HG02885 (cell line): ENCODE data around the gene TREH.

ENCODE experiments used
- ATAC-seq: cut with Tn5 transposase; IDR thresholded peaks from one replicate; pipeline ENCODE4 v1.9.1; 2021; ENCODE audit warnings: mild to moderate bottlenecking; ENCODE audit not compliant: unreplicated experiment, poor library complexity

Gene TREH

GRCh38 chr11:118633979-118634378 lies 45.5 kb downstream of the TREH start:
- no peak for ATAC-seq

GRCh38 chr11:118633319-118633690 lies 46.1 kb downstream of the TREH start:
- ATAC-seq: no peak

- no peak for ATAC-seq
Measured at GRCh38 chr11:118632577-118633318, 46.7 kb downstream of the TREH start.

GRCh38 chr11:118631142-118631909 lies 48.1 kb downstream of the TREH start:
- no peak for ATAC-seq

GRCh38 chr11:118629761-118630661 lies 49.4 kb downstream of the TREH start:
- no peak for ATAC-seq

GRCh38 chr11:118628861-118629549 lies 50.4 kb downstream of the TREH start:
- no peak for ATAC-seq

- no peak for ATAC-seq
Measured at GRCh38 chr11:118628432-118628831, 51.0 kb downstream of the TREH start.

GRCh38 chr11:118628031-118628430 lies 51.4 kb downstream of the TREH start:
- ATAC-seq: no peak

GRCh38 chr11:118627566-118627965 lies 51.9 kb downstream of the TREH start:
- no peak for ATAC-seq

- no peak for ATAC-seq
Measured at GRCh38 chr11:118625976-118626375, 53.5 kb downstream of the TREH start.

GRCh38 chr11:118625036-118625690 lies 54.3 kb downstream of the TREH start:
- no peak for ATAC-seq

- ATAC-seq: no peak
Measured at GRCh38 chr11:118623269-118623655, 56.2 kb downstream of the TREH start.

GRCh38 chr11:118622376-118623268 lies 56.8 kb downstream of the TREH start:
- ATAC-seq: no peak

- no peak for ATAC-seq
Measured at GRCh38 chr11:118621784-118622375, 57.6 kb downstream of the TREH start.

GRCh38 chr11:118621071-118621783 lies 58.2 kb downstream of the TREH start:
- ATAC-seq: no peak

GRCh38 chr11:118620529-118621070 lies 58.9 kb downstream of the TREH start:
- ATAC-seq: no peak

GRCh38 chr11:118619444-118620197 lies 59.8 kb downstream of the TREH start:
- ATAC-seq: no peak
